HL-60/S4 treated with retinoic acid at 250 ng/mL for 4 days and 3 days (cell line): ENCODE measurements around the gene C10orf71.

ENCODE experiments used
- in situ Hi-C: fragments of 300-500 bp; cut with MboI; formaldehyde crosslinking; loops from 2 replicates; pipeline ENCODE4 v1.7.0; 2022; ENCODE audit warnings: low sequenced_read_pairs

Gene C10orf71

GRCh38 chr10:49272251-49273081, 26.5 kb upstream of the C10orf71 start:
- in situ Hi-C loops, result no loop called here

- in situ Hi-C loops, result no loop called here
Observed at GRCh38 chr10:49273082-49273465, 25.9 kb upstream of the C10orf71 start.

DNA sequence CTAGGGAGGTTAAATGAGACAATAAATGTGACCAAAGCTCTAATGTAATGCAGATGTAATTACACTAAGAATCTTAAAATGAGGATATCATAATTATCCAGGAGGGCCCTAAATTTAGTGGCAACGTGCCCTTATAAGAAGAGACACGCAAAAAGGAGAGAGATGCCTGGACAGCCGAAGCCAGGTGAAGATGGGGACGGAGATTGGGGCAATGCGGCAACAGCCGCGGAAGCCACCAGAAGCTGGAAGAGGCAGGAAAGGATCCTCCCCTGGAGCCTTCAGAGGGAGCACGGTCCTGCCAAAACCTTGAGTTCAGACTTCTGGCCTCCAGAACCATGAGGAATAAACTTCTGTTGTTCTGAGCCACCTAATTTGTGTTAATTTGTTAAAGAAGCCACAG, 25.3 kb upstream of the C10orf71 start:
- in situ Hi-C loops, result no loop called here

DNA sequence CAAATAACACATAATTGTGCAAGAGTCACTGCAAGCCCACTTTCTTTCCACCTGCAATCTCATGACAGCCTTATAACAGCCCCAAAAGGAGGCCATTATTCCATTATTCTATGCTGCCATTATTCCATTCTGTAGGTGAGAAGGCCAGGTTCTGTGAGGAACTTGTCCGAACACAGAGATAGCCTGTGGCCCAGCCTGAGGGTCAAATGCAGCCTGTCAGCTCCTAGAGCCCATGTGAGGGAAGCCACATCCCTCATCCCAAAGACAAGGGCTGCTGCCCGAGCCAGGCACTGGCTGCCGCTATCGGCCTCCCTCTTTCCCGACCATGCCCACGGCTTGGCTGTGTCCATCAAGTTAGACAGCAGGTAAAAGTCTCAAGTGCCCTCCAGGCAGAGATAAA, 24.1 kb upstream of the C10orf71 start:
- in situ Hi-C loops, result no loop called here

- in situ Hi-C loops, result no loop called here
Observed at GRCh38 chr10:49275896-49276295, 23.1 kb upstream of the C10orf71 start.

- in situ Hi-C loops, result no loop called here
Observed at GRCh38 chr10:49276596-49276995, 22.4 kb upstream of the C10orf71 start.

DNA sequence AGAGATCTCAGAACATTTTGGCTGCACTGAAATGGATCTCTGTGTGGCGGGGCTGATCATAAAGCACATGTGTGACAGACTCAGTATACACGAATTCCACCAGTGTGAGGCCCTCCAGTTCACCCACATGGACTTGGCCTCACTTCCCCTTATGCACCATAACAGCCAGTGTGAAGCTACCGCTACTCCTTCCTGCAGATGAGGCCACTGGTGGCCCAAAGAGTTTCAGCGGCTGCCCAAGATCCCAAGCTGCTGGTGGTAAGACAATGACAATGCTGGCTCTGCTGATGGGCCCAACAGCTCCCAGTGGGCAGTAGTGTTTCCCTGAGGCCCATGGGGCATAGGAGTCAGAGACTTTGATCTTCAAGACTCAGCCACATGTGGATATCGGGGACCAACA, 21.0 kb upstream of the C10orf71 start:
- in situ Hi-C loops, result no loop called here

DNA sequence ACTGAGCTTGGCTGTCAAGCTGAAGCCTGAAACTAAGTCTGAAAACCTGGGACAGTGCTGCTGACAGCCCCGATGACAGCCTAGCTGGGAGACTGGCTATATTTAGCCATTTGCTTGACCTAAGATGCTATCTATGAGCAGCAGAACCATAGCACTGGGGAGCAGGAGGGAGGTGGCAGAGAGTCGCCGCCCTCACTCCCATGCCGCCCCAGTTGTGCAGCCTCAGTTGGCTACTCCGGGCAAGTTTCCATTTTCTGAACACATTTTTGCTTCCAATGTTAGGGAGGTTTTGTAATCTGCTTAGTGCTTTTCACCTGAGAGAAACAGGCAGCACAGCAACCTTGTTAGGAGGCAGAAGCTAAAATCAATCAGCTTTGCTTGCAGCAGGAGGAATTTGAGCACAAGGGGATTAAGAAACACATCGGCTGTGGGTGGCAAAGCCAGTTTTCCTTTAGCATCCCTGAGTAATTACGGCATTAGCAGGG, 20.4 kb upstream of the C10orf71 start:
- in situ Hi-C loops, result no loop called here

DNA sequence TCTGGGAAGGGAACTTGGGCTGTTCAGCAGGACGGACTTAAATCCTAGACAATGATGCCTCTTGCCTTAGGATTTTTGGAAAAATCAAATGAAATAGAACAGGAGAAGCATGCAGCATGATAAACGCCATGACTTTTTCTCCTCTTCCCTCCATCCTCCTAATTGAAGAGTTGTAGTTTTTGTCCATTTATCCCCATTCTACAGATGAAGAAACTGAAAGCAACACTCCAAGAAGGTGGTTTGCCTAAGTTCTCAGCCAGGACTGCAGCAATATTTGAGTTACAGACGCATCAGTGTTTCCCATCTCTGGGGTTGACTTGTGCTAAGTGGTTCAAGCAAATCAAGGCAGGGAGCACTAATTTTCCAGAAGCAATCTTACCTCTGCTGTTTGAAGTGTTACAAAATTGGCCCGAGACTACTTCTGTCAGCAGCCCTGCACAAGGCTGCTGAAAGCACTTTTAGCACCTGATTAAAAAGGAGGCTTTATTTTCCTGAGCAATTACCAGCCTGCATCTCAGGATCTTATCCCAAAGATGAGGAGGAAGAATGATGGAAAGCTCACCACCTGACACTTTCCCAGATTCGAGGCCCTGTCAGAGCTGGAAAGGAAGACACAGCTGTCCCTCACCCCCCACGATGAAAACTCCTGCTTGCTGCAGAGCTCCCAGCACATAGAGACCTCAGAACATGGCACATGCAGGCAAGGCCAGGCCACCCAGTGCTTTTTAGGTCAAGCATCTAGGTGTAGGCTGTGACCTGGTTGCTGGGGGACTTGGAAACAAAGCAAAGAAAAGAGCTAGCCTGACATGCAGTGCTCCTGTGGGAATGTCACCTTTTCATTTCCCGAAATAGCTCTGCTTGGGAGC, 19.7 kb upstream of the C10orf71 start:
- in situ Hi-C loops, result no loop called here

GRCh38 chr10:49280001-49280408, 19.0 kb upstream of the C10orf71 start:
- in situ Hi-C loops, result no loop called here

DNA sequence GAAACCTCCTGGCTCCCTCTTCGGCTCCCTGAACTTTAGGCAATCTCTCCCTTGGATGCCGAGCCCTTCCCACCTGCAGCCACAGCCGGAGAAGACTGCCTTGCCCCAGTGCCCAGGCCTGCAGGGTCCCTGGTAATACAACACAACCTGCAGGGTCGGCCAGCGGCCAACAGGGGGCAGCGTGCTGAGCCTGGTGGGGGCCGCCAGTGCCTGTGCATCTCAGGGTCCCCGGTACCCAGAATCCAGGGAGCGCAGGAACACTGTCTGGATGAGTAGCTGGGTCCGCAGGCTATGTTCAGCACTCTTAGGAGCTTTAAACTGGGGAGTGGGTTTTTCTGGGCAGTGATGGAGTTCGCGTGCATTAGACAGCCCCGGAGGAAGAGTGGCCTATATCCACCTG, 17.5 kb upstream of the C10orf71 start:
- in situ Hi-C loops, result no loop called here

- in situ Hi-C loops, result no loop called here
Observed at GRCh38 chr10:49282306-49282705, 16.7 kb upstream of the C10orf71 start.

DNA sequence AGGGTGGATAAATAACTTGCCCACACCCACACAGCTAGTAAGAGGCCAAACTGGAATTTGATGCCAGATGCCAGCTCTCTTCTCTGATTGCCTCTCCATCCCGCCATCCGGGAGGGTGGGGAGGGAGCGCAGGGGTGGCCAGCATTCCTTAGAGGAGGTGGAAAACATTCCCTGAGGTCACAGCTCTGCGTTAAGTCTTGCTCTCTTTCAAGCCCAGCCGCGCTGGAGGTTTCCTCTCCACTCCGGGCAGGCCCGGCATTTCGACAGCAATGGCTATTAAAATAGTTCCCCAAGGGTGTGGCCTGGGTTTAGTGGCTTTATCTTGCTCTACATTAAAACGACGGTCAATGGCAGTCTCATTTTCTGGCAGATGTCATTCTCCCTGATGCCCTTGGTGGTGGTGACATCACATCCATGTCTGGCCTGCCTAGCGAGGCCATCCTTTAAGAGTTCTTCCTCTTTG, 16.1 kb upstream of the C10orf71 start:
- in situ Hi-C loops, result no loop called here

DNA sequence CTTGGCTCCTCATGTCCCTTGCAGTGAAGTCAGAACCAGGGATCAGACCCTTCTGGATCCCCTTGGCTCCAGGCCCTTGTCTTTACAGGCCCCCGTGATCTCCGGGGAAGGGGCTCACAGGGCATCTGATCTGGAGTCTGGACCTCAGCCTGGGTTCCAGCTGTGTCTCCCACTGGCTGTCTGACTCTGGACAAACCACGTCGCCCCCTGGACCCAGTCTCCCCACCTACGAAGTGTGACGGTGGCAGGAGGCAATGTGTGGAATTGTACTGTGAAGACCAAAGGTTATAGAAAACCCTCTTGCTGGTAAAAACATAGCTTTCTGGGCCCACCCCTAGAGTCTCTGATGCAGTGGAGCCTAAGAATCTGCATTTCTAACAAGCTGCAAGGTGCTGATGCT, 15.5 kb upstream of the C10orf71 start:
- in situ Hi-C loops, result no loop called here

GRCh38 chr10:49284356-49284755, 14.6 kb upstream of the C10orf71 start:
- in situ Hi-C loops, result no loop called here

GRCh38 chr10:49285232-49285631, 13.7 kb upstream of the C10orf71 start:
- in situ Hi-C loops, result no loop called here

GRCh38 chr10:49286686-49287085, 12.3 kb upstream of the C10orf71 start:
- in situ Hi-C loops, result no loop called here

GRCh38 chr10:49287689-49288340, 11.2 kb upstream of the C10orf71 start:
- in situ Hi-C loops, result no loop called here

GRCh38 chr10:49288341-49289065, 10.5 kb upstream of the C10orf71 start:
- in situ Hi-C loops, result no loop called here

DNA sequence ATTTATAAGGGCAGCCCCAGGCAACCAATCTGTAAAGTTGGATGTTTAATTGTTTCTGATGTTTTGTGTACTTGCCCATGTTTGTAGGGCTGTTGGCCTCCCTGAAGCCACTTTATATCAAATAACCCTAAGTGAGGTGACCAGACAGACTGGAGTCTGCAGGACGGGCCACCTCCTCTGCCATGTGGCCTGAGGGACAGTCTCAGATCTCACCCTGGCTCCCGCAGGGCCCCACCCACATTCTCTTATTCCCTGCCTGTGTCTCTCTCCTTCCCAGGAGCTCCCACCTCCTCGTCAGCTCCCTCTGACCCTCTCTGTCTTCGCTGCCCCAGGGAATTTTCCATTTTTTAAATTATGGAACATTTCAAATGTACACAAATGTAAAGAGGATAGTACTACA, 9.5 kb upstream of the C10orf71 start:
- in situ Hi-C loops, result no loop called here

GRCh38 chr10:49290131-49290530, 8.8 kb upstream of the C10orf71 start:
- in situ Hi-C loops, result no loop called here
